Stimulated activated CD8-positive, alpha-beta memory T cell treated with anti-CD3 and anti-CD28 coated beads, Interleukin-2, amount 100 ng/mL, for 1 hour (primary cell): ENCODE results near the gene YWHAE.
"Not testable (repeated sequence)": the region's sequence is repeated elsewhere in the genome, so short reads cannot be mapped to it uniquely, and the experiment has no call there.

Experiments
- DNase-seq, 2 donors: peaks; one replicate each; pipeline ENCODE4 v3.0.0-alpha.2; 2020; ENCODE audit warnings: low read depth in 2 of 2

The YWHAE gene

GRCh38 chr17:1325766-1326165 is 74.3 kb downstream of the YWHAE start:
- no peak for DNase-seq

GRCh38 chr17:1324201-1324771 is 75.7 kb downstream of the YWHAE start:
- no peak for DNase-seq

GRCh38 chr17:1323336-1323735 is 76.7 kb downstream of the YWHAE start:
- DNase-seq: no peak

- DNase-seq: no peak
These were observed 77.5 kb downstream of the YWHAE start for GRCh38 chr17:1322480-1322879.

GRCh38 chr17:1322014-1322428 is 78.0 kb downstream of the YWHAE start:
- DNase-seq: no peak

GRCh38 chr17:1315891-1316403 is 84.1 kb downstream of the YWHAE start:
- DNase-seq: no peak

GRCh38 chr17:1315409-1315808 is 84.6 kb downstream of the YWHAE start:
- no peak for DNase-seq

- no peak for DNase-seq
These were observed 86.6 kb downstream of the YWHAE start for GRCh38 chr17:1313270-1314005.

GRCh38 chr17:1312261-1312870 is 87.7 kb downstream of the YWHAE start:
- DNase-seq: no peak

GRCh38 chr17:1307829-1308228 is 92.2 kb downstream of the YWHAE start:
- DNase-seq: not testable (repeated sequence)

GRCh38 chr17:1304962-1305563 is 95.0 kb downstream of the YWHAE start:
- DNase-seq: no peak

GRCh38 chr17:1304522-1304921 is 95.5 kb downstream of the YWHAE start:
- DNase-seq: no peak

GRCh38 chr17:1302761-1303160 is 97.3 kb downstream of the YWHAE start:
- DNase-seq: no peak

- DNase-seq: no peak
These were observed 98.5 kb downstream of the YWHAE start for GRCh38 chr17:1301546-1301945.

GRCh38 chr17:1300371-1300905 is 99.6 kb downstream of the YWHAE start:
- no peak for DNase-seq

GRCh38 chr17:1299552-1300370 is 100.3 kb downstream of the YWHAE start:
- DNase-seq: no peak

- peak in 1 of 2 donors; percentile 9 for DNase-seq
These were observed 101.4 kb downstream of the YWHAE start for GRCh38 chr17:1298606-1299005.
